Central memory CD8-positive, alpha-beta T cell (primary cell): ENCODE results near the gene SLC17A3.

ENCODE experiments used
- ATAC-seq: fragments of 150-1000 bp; cut with Tn5 transposase; replicated peaks from 2 replicates; pipeline ENCODE4 v1.10.0; 2022; ENCODE audit warnings: mild to moderate bottlenecking, moderate FRiP score, moderate number of reproducible peaks; ENCODE audit not compliant: poor library complexity, severe bottlenecking; ENCODE audit errors: extremely low read depth
- DNase-seq, 2 donors: peaks; one replicate each; pipeline ENCODE4 v3.0.0; 2021; ENCODE audit warnings: low spot score in 2 of 2
- H3K27ac Mint-ChIP-seq: one replicate; pipeline ENCODE4 v1.8.0; 2022; ENCODE audit warnings: low read depth, mild to moderate bottlenecking, moderate library complexity, mixed read lengths
- H3K27me3 Mint-ChIP-seq: one replicate; pipeline ENCODE4 v1.8.0; 2022; ENCODE audit warnings: mixed read lengths
- H3K36me3 Mint-ChIP-seq: one replicate; pipeline ENCODE4 v1.8.0; 2022; ENCODE audit warnings: mild to moderate bottlenecking, moderate library complexity, mixed read lengths; ENCODE audit not compliant: insufficient read depth
- H3K4me1 Mint-ChIP-seq: one replicate; pipeline ENCODE4 v1.8.0; 2022; ENCODE audit warnings: mixed read lengths
- H3K4me3 Mint-ChIP-seq: one replicate; pipeline ENCODE4 v1.8.0; 2022; ENCODE audit warnings: mild to moderate bottlenecking, moderate library complexity, mixed read lengths
- H3K9me3 Mint-ChIP-seq: one replicate; pipeline ENCODE4 v1.8.0; 2022; ENCODE audit warnings: mixed read lengths

The SLC17A3 gene

DNA sequence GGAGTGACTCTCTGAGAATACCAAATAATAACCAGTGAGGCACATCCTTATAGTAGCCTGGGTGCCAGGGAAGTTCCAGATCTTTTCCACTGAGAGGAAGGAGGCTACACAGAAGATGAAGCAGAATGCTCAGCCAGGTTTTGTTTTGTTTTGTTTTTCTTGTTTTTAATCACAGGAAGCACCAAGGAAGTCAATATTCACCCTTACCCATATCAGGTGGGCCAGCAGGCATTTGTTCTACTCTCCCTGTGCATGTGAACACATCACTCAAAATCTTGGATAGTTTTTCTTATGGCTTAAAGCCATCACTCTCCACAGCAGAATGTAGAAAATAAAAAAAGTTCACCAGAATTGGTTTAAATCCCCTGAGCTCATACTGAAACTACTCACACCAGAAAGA is 52.7 kb downstream of the SLC17A3 start:
- no peaks in the 10 kb centered on the region for H3K4me1 Mint-ChIP-seq
- no peaks in the 10 kb centered on the region for H3K36me3 Mint-ChIP-seq
- no peak overlapping the region for H3K27ac Mint-ChIP-seq
- DNase-seq, result no peak
- H3K9me3 Mint-ChIP-seq, result peaks cover 11% of the 10 kb centered on the region
- H3K4me3 Mint-ChIP-seq, result no peak overlapping the region
- H3K27me3 Mint-ChIP-seq, result peaks cover 51% of the 10 kb centered on the region
- no peak for ATAC-seq

DNA sequence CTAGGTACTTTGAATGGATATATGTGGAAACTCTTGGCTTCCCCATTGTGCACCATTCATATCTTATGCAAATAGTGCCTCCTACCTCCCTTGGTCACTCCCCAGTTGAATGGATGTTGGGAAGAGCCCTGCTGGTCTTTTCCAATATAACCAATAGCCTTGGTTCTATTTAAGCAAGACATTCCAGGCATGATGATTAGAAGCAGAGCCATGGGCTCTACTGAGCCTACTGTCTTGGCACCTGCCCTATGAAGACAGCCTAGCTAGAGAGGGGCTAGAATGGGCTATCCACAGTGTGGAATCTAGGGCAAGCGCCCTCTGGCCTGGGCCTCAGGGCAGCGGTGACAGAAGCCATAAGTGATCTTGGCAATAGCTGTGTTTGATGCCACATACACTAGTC is 57.8 kb downstream of the SLC17A3 start:
- H3K27me3 Mint-ChIP-seq, result peaks cover 48% of the 10 kb centered on the region
- no peak for ATAC-seq
- H3K27ac Mint-ChIP-seq, result no peak overlapping the region
- no peak for DNase-seq
- no peak overlapping the region for H3K4me3 Mint-ChIP-seq
- H3K4me1 Mint-ChIP-seq, result no peaks in the 10 kb centered on the region
- peaks cover 6% of the 10 kb centered on the region for H3K9me3 Mint-ChIP-seq
- H3K36me3 Mint-ChIP-seq, result no peaks in the 10 kb centered on the region

DNA sequence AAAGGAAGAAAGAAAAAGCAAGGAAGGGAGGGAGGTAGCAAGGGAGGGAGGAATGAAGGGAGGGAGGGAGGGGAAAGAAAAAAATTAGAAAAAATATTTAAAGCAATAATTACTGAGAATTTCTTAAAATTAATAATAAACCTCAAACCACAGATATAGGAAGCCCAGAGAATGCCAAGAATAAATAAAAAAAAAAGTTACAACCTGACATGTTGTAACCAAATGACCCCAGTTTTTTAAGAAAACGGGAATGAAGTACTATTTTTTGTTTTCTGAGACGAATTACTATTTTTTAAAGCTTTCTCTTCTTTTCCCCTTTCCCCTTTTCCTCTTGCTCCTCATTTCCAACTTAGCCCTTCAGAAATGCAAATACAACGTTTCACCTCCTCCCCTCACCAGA is 58.8 kb downstream of the SLC17A3 start:
- DNase-seq, result no peak
- no peak for ATAC-seq
- H3K4me1 Mint-ChIP-seq, result no peaks in the 10 kb centered on the region
- no peak overlapping the region for H3K27ac Mint-ChIP-seq
- no peak overlapping the region for H3K4me3 Mint-ChIP-seq
- H3K36me3 Mint-ChIP-seq, result no peaks in the 10 kb centered on the region
- H3K9me3 Mint-ChIP-seq, result peaks cover 6% of the 10 kb centered on the region
- peaks cover 48% of the 10 kb centered on the region for H3K27me3 Mint-ChIP-seq

DNA sequence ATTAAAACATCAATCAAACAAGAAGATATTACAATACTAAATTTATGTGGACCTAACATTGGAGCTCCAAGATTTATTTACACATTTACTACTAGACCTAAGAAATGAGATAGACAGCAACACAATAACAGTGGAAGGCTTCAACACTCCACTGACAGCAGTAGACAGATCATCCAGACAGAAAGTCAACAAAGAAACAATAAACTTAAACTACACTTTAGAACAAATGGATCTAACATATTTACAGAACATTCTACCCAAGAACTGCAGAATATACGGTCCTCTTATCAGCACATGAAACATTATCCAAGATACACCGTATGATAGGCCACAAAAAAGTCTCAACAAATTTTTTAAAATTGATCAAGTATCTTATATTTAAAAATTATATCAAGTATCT is 69.2 kb downstream of the SLC17A3 start:
- peaks cover 56% of the 10 kb centered on the region for H3K27me3 Mint-ChIP-seq
- no peak overlapping the region for H3K27ac Mint-ChIP-seq
- no peaks in the 10 kb centered on the region for H3K4me1 Mint-ChIP-seq
- ATAC-seq (no peak), DNase-seq (no peak)
- no peaks in the 10 kb centered on the region for H3K9me3 Mint-ChIP-seq
- no peak overlapping the region for H3K4me3 Mint-ChIP-seq
- no peaks in the 10 kb centered on the region for H3K36me3 Mint-ChIP-seq

DNA sequence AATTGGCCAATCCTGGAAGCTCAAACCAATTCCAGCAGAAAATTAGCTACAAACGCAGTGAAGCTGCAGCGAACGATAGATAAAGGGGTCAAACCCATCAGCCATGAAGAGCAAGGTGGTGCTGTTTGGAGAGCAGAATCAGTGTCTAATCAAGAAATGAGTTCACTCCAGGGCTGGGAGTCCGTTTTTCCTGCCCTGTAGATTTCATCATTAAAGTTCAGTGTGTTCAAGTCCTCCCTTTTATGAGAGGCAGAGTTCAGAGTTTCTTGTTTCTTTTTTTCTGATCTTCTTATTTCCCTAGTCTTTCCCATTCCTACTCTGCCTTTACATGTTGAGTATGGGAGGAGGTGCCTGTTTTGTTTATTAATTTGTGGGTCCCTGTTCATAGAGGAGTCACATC is 72.6 kb downstream of the SLC17A3 start:
- no peaks in the 10 kb centered on the region for H3K4me1 Mint-ChIP-seq
- ATAC-seq, result no peak
- H3K9me3 Mint-ChIP-seq, result no peaks in the 10 kb centered on the region
- no peak for DNase-seq
- no peak overlapping the region for H3K4me3 Mint-ChIP-seq
- peaks cover 58% of the 10 kb centered on the region for H3K27me3 Mint-ChIP-seq
- no peaks in the 10 kb centered on the region for H3K36me3 Mint-ChIP-seq
- no peak overlapping the region for H3K27ac Mint-ChIP-seq
